Esophagus muscularis mucosa (tissue), 4 donors: ENCODE data around the gene MBP.

Experiments
- EP300 ChIP-seq: sonication (generic); formaldehyde crosslinking; IDR thresholded peaks from one replicate; pipeline ENCODE4 v1.6.1; 2017; ENCODE audit warnings: antibody characterized with exemption
- POLR2A ChIP-seq: fragments of 450-650 bp; IDR thresholded peaks from one replicate; pipeline ENCODE4 v1.6.1; 2017; ENCODE audit warnings: antibody characterized with exemption, moderate library complexity, mild to moderate bottlenecking, low read depth
- POLR2AphosphoS5 ChIP-seq, 2 donors: sonication (generic); formaldehyde crosslinking; IDR thresholded peaks; one replicate each; pipeline ENCODE4 v1.6.1; 2017; ENCODE audit warnings: antibody characterized with exemption in 2 of 2
- TF ChIP-seq, protein P1 (sequence below), 3 experiments: fragments of 200-600 bp in 2 of 3; fragments of 450-650 bp in 1 of 3; sonication (generic) in 2 of 3; IDR thresholded peaks; one replicate each; pipeline ENCODE4 v1.5.1; 2017 to 2019; ENCODE audit warnings: antibody characterized with exemption in 3 of 3, mild to moderate bottlenecking in 2 of 3, moderate library complexity in 1 of 3

- TF ChIP-seq, protein P1, sequence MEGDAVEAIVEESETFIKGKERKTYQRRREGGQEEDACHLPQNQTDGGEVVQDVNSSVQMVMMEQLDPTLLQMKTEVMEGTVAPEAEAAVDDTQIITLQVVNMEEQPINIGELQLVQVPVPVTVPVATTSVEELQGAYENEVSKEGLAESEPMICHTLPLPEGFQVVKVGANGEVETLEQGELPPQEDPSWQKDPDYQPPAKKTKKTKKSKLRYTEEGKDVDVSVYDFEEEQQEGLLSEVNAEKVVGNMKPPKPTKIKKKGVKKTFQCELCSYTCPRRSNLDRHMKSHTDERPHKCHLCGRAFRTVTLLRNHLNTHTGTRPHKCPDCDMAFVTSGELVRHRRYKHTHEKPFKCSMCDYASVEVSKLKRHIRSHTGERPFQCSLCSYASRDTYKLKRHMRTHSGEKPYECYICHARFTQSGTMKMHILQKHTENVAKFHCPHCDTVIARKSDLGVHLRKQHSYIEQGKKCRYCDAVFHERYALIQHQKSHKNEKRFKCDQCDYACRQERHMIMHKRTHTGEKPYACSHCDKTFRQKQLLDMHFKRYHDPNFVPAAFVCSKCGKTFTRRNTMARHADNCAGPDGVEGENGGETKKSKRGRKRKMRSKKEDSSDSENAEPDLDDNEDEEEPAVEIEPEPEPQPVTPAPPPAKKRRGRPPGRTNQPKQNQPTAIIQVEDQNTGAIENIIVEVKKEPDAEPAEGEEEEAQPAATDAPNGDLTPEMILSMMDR (IDR thresholded peaks at IDR 0.05) = no peak
- TF ChIP-seq POLR2AphosphoS5 (IDR thresholded peaks at IDR 0.05) (no peak), POLR2A (no peak), EP300 (no peak)
Measured at GRCh38 chr18:77146249-77147080, 13.9 kb upstream of the MBP start.
